SK-N-SH (cell line): Measurements from ENCODE around the gene ARL2BP. TPM values are rescaled to one million over a fixed set of nuclear protein-coding genes. Genes with fewer than 3 reads are reported as not detected.

Experiments
- CTCF ChIA-PET: fragments of 300-600, 350-600 bp; formaldehyde crosslinking; extraction: SDS; loops from one replicate; lab custom pipeline; 2021; lab: Yijun Ruan, JAX
- POLR2A ChIA-PET: fragments of 350-600 bp; sonication (Branson Sonifier 250); formaldehyde crosslinking; extraction: SDS; loops from one replicate; lab custom pipeline; 2020; ENCODE audit warnings: antibody characterized with exemption, inconsistent platforms; lab: Yijun Ruan, JAX
- DNase-seq: peaks from one replicate; pipeline ENCODE4 v3.0.0; 2012
- H2AFZ ChIP-seq: fragments of 200-600 bp; sonication (generic); 2 replicates; pipeline ENCODE4 v1.8.1; 2016; ENCODE audit warnings: antibody characterized with exemption, mild to moderate bottlenecking, low read depth
- H3F3A ChIP-seq: fragments of 200-600 bp; sonication (generic); replicated peaks from 2 replicates; pipeline ENCODE3; 2016; ENCODE audit warnings: antibody characterized with exemption, mild to moderate bottlenecking; ENCODE audit not compliant: insufficient read depth
- H3K27ac ChIP-seq, 2 experiments: fragments of 200-500 bp in 1 of 2; fragments of 200-600 bp in 1 of 2; sonication (Bioruptor generic) in 1 of 2; sonication (generic), shearing (Covaris generic) in 1 of 2; 2 replicates each; pipeline versions ENCODE4 v1.5.1 to v1.6.1; 2014 to 2016; ENCODE audit warnings: low read depth in 2 of 2, inconsistent platforms in 1 of 2, low read length in 1 of 2, mild to moderate bottlenecking in 1 of 2, mixed read lengths in 1 of 2
- H3K27me3 ChIP-seq: fragments of 200-600 bp; sonication (generic), shearing (Covaris generic); 2 replicates; pipeline ENCODE4 v1.6.1; 2016; ENCODE audit warnings: mixed run types; ENCODE audit not compliant: insufficient read depth
- H3K36me3 ChIP-seq, 2 experiments: fragments of 200-500 bp in 1 of 2; fragments of 200-600 bp in 1 of 2; sonication (Bioruptor generic) in 1 of 2; sonication (generic) in 1 of 2; replicated peaks in 1 of 2; 2 replicates each; pipeline versions ENCODE3 to v1.5.1; 2014 to 2016; ENCODE audit warnings: low read length in 1 of 2, mild to moderate bottlenecking in 1 of 2; ENCODE audit not compliant: insufficient read depth in 2 of 2, control insufficient read depth in 1 of 2
- H3K4me1 ChIP-seq, 2 experiments: fragments of 200-500 bp in 1 of 2; fragments of 200-600 bp in 1 of 2; sonication (Bioruptor generic) in 1 of 2; sonication (generic), shearing (Covaris generic) in 1 of 2; 2 replicates each; pipeline versions ENCODE4 v1.5.1 to v1.6.1; 2014 to 2016; ENCODE audit warnings: low read depth in 1 of 2, low read length in 1 of 2, mixed run types in 1 of 2; ENCODE audit not compliant: insufficient read depth in 2 of 2, control insufficient read depth in 1 of 2
- H3K4me2 ChIP-seq: fragments of 200-600 bp; sonication (generic), shearing (Covaris generic); 2 replicates; pipeline ENCODE4 v1.6.1; 2017; ENCODE audit warnings: mixed run types
- H3K4me3 ChIP-seq, 2 experiments: fragments of 200-500 bp in 1 of 2; fragments of 200-600 bp in 1 of 2; sonication (Bioruptor generic) in 1 of 2; sonication (generic), shearing (Covaris generic) in 1 of 2; 2 replicates each; pipeline versions ENCODE4 v1.5.1 to v1.8.1; 2014 to 2016; ENCODE audit warnings: low read depth in 2 of 2, inconsistent platforms in 1 of 2, low read length in 1 of 2, mild to moderate bottlenecking in 1 of 2, mixed read lengths in 1 of 2, moderate library complexity in 1 of 2
- H3K79me2 ChIP-seq: fragments of 200-600 bp; sonication (generic); 2 replicates; pipeline ENCODE4 v1.8.1; 2017; ENCODE audit warnings: mild to moderate bottlenecking; ENCODE audit not compliant: insufficient read depth
- H3K9ac ChIP-seq: fragments of 200-600 bp; sonication (generic); 2 replicates; pipeline ENCODE4 v1.6.1; 2017; ENCODE audit warnings: mixed run types
- H3K9me2 ChIP-seq: fragments of 200-600 bp; sonication (generic); 2 replicates; pipeline ENCODE4 v1.6.1; 2017; ENCODE audit warnings: mixed run types
- H3K9me3 ChIP-seq: fragments of 200-600 bp; sonication (generic); 2 replicates; pipeline ENCODE4 v1.6.1; 2017; ENCODE audit warnings: mixed run types, mild to moderate bottlenecking, moderate library complexity
- H4K20me1 ChIP-seq: fragments of 200-600 bp; sonication (generic); 2 replicates; pipeline ENCODE4 v1.6.1; 2017; ENCODE audit warnings: mild to moderate bottlenecking, mixed run types; ENCODE audit not compliant: insufficient read depth
- ELF1 ChIP-seq: IDR thresholded peaks from 2 replicates; pipeline ENCODE4 v1.4.0; 2012
- EP300 ChIP-seq, 2 experiments: IDR thresholded peaks; 2 replicates each; pipeline versions ENCODE4 v1.4.0 to v1.6.1; 2012; ENCODE audit warnings: borderline replicate concordance in 1 of 2, low read depth in 1 of 2, low read length in 1 of 2
- FOSL2 ChIP-seq: IDR thresholded peaks from 2 replicates; pipeline ENCODE4 v1.4.0; 2012; ENCODE audit warnings: low read depth, mild to moderate bottlenecking, moderate library complexity, borderline replicate concordance
- FOXM1 ChIP-seq: IDR thresholded peaks from 2 replicates; pipeline ENCODE4 v1.4.0; 2012; ENCODE audit warnings: low read depth, mild to moderate bottlenecking
- GATA2 ChIP-seq: sonication (generic); formaldehyde crosslinking; IDR thresholded peaks from 2 replicates; pipeline ENCODE4 v1.5.0; 2020; ENCODE audit warnings: mild to moderate bottlenecking, missing genetic modification reagents
- JUND ChIP-seq: IDR thresholded peaks from 2 replicates; pipeline ENCODE4 v1.4.0; 2012
- MEF2A ChIP-seq: IDR thresholded peaks from 2 replicates; pipeline ENCODE4 v1.4.0; 2012; ENCODE audit warnings: low read depth, borderline replicate concordance
- POLR2AphosphoS5 ChIP-seq: IDR thresholded peaks from 2 replicates; pipeline ENCODE4 v1.6.1; 2012; ENCODE audit warnings: low read depth, low read length
- SIN3A ChIP-seq: IDR thresholded peaks from 2 replicates; pipeline ENCODE4 v1.6.1; 2012; ENCODE audit warnings: low read depth, mild to moderate bottlenecking, low read length, moderate library complexity, borderline replicate concordance
- SMC3 ChIP-seq: IDR thresholded peaks from 2 replicates; pipeline ENCODE4 v1.6.1; 2012; ENCODE audit warnings: low read depth, low read length, improper control_type of control experiment
- TAF1 ChIP-seq: IDR thresholded peaks from 2 replicates; pipeline ENCODE4 v1.6.1; 2012; ENCODE audit warnings: low read depth, mild to moderate bottlenecking, low read length, moderate library complexity, borderline replicate concordance
- TCF12 ChIP-seq: IDR thresholded peaks from 2 replicates; pipeline ENCODE4 v1.4.0; 2012
- WGBS: methylation state at CpG from one replicate; pipeline ENCODE4 v1.1.6; 2017; ENCODE audit warnings: low lambda C conversion rate; 5-methylcytosine and 5-hydroxymethylcytosine counted together
- polyA plus RNA-seq, 3 experiments: library from polyadenylated mRNA; depleted of rRNA; stranded (reverse); fragments of >200 nt; gene quantifications; 2 replicates each; pipeline ENCODE4 v1.2.3, GENCODE V29; 2012
- TF ChIP-seq, protein P1 (sequence below): IDR thresholded peaks from 2 replicates; pipeline ENCODE4 v1.4.0; 2012; ENCODE audit warnings: low read depth, borderline replicate concordance
- TF ChIP-seq, protein P2 (sequence below): IDR thresholded peaks from 2 replicates; pipeline ENCODE4 v1.4.0; 2012; ENCODE audit warnings: low read depth, borderline replicate concordance
- TF ChIP-seq, protein P3 (sequence below): IDR thresholded peaks from 2 replicates; pipeline ENCODE4 v1.4.0; 2012; ENCODE audit warnings: low read depth
- TF ChIP-seq, protein P4 (sequence below): IDR thresholded peaks from 2 replicates; pipeline ENCODE4 v1.6.1; 2012; ENCODE audit warnings: mild to moderate bottlenecking, low read depth, low read length, moderate library complexity
- TF ChIP-seq, protein P5 (sequence below): fragments of 150-350 bp; IDR thresholded peaks from 2 replicates; pipeline ENCODE4 v1.6.1; 2017; ENCODE audit warnings: antibody characterized with exemption, low read length, low read depth, borderline replicate concordance

The ARL2BP gene
- polyA plus RNA-seq, 1 of the 3 experiments (the other 2 are of a cell fraction), result 61.8 TPM

DNA sequence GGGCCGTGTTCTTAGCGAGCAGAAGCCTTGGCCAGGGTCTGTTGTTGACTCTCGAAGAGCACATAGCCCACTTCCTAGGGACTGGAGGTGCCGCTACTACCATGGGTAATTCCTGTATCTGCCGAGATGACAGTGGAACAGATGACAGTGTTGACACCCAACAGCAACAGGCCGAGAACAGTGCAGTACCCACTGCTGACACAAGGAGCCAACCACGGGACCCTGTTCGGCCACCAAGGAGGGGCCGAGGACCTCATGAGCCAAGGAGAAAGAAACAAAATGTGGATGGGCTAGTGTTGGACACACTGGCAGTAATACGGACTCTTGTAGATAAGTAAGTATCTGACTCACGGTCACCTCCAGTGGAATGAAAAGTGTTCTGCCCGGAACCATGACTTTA, 40.4 kb upstream of the ARL2BP start:
- Histone ChIP-seq H3K4me1 (no peaks in the 10 kb centered on the region; a peak in 2 of 4 replicates), H3K9me3 (no peaks in the 10 kb centered on the region), H3K79me2 (peaks cover 47% of the 10 kb centered on the region), H3K4me2 (no peak overlapping the region), H3K9ac (no peak overlapping the region), H2AFZ (no peak overlapping the region), H3K27ac (no peak overlapping the region), H3K27me3 (no peaks in the 10 kb centered on the region), H3K9me2 (no peaks in the 10 kb centered on the region), H3K36me3 (peaks cover 38 to 51% of the 10 kb centered on the region in 2 experiments), H3K4me3 (no peak overlapping the region), H3F3A (peaks cover 6% of the 10 kb centered on the region), H4K20me1 (no peaks in the 10 kb centered on the region)
- 98% methylated on average over 12 of the region's 12 CpGs for WGBS
- TF ChIP-seq FOXM1, result no peak
- no peak for TF ChIP-seq GATA2 (CRISPR knock-in tag)
- TF ChIP-seq, protein P1, sequence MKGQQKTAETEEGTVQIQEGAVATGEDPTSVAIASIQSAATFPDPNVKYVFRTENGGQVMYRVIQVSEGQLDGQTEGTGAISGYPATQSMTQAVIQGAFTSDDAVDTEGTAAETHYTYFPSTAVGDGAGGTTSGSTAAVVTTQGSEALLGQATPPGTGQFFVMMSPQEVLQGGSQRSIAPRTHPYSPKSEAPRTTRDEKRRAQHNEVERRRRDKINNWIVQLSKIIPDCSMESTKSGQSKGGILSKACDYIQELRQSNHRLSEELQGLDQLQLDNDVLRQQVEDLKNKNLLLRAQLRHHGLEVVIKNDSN, result no peak
- TF ChIP-seq, protein P2, sequence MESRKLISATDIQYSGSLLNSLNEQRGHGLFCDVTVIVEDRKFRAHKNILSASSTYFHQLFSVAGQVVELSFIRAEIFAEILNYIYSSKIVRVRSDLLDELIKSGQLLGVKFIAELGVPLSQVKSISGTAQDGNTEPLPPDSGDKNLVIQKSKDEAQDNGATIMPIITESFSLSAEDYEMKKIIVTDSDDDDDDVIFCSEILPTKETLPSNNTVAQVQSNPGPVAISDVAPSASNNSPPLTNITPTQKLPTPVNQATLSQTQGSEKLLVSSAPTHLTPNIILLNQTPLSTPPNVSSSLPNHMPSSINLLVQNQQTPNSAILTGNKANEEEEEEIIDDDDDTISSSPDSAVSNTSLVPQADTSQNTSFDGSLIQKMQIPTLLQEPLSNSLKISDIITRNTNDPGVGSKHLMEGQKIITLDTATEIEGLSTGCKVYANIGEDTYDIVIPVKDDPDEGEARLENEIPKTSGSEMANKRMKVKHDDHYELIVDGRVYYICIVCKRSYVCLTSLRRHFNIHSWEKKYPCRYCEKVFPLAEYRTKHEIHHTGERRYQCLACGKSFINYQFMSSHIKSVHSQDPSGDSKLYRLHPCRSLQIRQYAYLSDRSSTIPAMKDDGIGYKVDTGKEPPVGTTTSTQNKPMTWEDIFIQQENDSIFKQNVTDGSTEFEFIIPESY, result no peak
- no peak for TF ChIP-seq FOSL2
- ChIA-PET POLR2A (no interaction called here), CTCF (interaction anchor here (0.9 to 1.3 kb wide), 3 partner anchors 9 to 17 kb away, joined by 3 to 4 read pairs (median 3); no protein-coding TSS in a partner anchor)
- DNase-seq, result peak; percentile 25

DNA sequence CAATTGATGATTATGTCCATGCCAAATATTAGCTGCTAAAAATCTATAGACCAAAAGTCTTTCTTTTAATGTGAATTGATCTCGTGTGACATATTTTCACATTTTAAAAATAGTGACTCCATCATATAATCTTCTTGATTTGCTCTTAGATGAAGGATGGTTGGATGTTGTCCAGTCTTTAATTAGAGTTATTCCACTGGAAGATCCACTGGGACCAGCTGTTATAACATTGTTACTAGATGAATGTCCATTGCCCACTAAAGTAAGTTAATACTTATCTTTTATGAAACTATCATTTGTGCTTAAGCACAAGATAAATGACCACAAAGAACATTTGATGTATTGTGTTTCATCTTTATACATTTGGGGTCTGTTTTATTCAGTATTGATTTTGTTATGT, 36.1 kb upstream of the ARL2BP start:
- TF ChIP-seq, protein P3, sequence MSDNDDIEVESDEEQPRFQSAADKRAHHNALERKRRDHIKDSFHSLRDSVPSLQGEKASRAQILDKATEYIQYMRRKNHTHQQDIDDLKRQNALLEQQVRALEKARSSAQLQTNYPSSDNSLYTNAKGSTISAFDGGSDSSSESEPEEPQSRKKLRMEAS, result no peak
- TF ChIP-seq POLR2AphosphoS5 (no peak), EP300 (IDR thresholded peaks at IDR 0.05; ENCODE audit: borderline replicate concordance in 1 of 2, low read depth in 1 of 2, low read length in 1 of 2) (no peak), SIN3A (no peak), TAF1 (no peak), ELF1 (no peak), JUND (no peak), TCF12 (no peak), SMC3 (no peak), MEF2A (no peak)
- TF ChIP-seq, protein P4, sequence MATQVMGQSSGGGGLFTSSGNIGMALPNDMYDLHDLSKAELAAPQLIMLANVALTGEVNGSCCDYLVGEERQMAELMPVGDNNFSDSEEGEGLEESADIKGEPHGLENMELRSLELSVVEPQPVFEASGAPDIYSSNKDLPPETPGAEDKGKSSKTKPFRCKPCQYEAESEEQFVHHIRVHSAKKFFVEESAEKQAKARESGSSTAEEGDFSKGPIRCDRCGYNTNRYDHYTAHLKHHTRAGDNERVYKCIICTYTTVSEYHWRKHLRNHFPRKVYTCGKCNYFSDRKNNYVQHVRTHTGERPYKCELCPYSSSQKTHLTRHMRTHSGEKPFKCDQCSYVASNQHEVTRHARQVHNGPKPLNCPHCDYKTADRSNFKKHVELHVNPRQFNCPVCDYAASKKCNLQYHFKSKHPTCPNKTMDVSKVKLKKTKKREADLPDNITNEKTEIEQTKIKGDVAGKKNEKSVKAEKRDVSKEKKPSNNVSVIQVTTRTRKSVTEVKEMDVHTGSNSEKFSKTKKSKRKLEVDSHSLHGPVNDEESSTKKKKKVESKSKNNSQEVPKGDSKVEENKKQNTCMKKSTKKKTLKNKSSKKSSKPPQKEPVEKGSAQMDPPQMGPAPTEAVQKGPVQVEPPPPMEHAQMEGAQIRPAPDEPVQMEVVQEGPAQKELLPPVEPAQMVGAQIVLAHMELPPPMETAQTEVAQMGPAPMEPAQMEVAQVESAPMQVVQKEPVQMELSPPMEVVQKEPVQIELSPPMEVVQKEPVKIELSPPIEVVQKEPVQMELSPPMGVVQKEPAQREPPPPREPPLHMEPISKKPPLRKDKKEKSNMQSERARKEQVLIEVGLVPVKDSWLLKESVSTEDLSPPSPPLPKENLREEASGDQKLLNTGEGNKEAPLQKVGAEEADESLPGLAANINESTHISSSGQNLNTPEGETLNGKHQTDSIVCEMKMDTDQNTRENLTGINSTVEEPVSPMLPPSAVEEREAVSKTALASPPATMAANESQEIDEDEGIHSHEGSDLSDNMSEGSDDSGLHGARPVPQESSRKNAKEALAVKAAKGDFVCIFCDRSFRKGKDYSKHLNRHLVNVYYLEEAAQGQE, result no peak
- TF ChIP-seq, protein P5, sequence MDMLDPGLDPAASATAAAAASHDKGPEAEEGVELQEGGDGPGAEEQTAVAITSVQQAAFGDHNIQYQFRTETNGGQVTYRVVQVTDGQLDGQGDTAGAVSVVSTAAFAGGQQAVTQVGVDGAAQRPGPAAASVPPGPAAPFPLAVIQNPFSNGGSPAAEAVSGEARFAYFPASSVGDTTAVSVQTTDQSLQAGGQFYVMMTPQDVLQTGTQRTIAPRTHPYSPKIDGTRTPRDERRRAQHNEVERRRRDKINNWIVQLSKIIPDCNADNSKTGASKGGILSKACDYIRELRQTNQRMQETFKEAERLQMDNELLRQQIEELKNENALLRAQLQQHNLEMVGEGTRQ, result no peak
- TF ChIP-seq, protein P1, result no peak
- Histone ChIP-seq H4K20me1 (no peaks in the 10 kb centered on the region), H2AFZ (no peak overlapping the region), H3K4me2 (no peak overlapping the region), H3K27me3 (no peaks in the 10 kb centered on the region), H3K9me3 (no peaks in the 10 kb centered on the region), H3K79me2 (peaks cover 29% of the 10 kb centered on the region), H3K9ac (no peak overlapping the region), H3K4me3 (no peak overlapping the region), H3K9me2 (no peaks in the 10 kb centered on the region), H3K36me3 (peaks cover 51 to 83% of the 10 kb centered on the region in 2 experiments), H3K27ac (no peak overlapping the region), H3K4me1 (no peaks in the 10 kb centered on the region; a peak in 1 of 4 replicates), H3F3A (peaks cover 6% of the 10 kb centered on the region)
- DNase-seq, result no peak
- CTCF ChIA-PET, result interaction anchor here (1.2 to 1.3 kb wide), 2 partner anchors 18 to 36 kb away, joined by 3 read pairs; partner anchors contain the start of gene ARL2BP
- POLR2A ChIA-PET, result no interaction called here
- WGBS, result 98% methylated on average over 1 of the region's 1 CpG
